ENCODE measurements around the gene MBNL3.
"Not testable (repeated sequence)": the region's sequence is repeated elsewhere in the genome, so short reads cannot be mapped to it uniquely, and the experiment has no call there.

The MBNL3 gene

DNA sequence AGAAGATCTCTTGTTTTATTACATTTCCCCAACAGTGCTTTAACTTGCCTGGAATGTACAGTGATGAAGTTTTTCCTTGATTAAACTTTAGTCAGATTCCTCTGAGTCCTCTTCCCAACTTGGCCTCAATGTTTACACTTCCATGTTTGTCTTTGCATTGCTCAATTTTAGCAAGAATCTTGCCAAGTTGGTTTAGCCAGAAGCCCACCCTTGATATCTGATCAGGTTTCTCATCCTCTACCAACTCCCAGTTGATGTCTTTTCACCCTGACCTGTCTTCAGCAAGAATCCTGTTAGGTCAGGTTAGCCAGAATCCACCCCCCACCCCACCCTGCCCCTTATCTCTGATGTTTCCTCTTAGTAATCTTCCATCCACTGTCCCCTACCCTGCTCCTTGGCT is 120.9 kb downstream of the MBNL3 start:
- no peak for DNase-seq

GRCh38 chrX:132367314-132367713 is 121.5 kb downstream of the MBNL3 start:
- no peak for DNase-seq

GRCh38 chrX:132365490-132365889 is 123.3 kb downstream of the MBNL3 start:
- DNase-seq = no peak

GRCh38 chrX:132364313-132364712 is 124.5 kb downstream of the MBNL3 start:
- no peak for DNase-seq

DNA sequence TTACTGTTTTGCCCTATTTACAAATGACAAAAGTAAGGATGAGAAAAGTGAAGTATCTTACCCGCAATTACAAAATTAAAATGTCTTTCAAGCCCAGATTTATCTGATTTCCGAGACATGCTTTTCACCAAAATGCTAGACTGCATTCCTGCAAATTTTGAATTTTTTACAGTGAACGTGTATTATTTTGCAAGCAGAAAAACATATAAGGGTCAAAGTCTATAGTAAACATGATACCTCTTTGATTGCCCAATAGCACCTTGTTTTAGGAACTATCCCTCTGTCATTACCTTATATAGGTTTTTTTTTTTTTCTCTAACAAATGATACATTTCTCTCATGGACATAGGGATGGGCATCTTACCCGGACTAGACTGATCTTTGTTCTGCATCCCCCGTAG is 135.4 kb downstream of the MBNL3 start:
- no peak for DNase-seq

- no peak for DNase-seq
Observed at GRCh38 chrX:132336172-132336571, 152.7 kb downstream of the MBNL3 start.

- no peak for DNase-seq
Observed at GRCh38 chrX:132333351-132333750, 155.5 kb downstream of the MBNL3 start.

- DNase-seq = no peak
Observed at GRCh38 chrX:132331532-132331931, 157.3 kb downstream of the MBNL3 start.

DNA sequence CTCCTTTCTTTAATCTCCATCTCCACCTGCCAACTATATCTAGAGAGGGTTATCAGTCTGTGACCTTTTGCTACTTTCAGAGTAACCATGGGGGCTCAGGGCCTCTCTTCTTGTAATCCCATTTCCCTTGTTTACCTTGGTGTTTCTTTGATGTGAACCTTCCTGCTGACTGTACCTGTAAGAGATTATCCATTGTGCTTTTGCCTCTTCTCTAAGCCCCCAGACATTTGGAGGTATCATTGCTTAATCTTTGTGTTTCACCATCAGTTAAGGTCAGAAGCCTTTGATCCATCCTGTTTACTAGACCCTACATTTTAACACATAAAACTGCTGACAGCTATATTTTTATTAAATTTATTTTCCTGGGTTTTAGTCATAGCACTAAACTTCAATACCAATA is 157.8 kb downstream of the MBNL3 start:
- DNase-seq = no peak

- DNase-seq = no peak
Observed at GRCh38 chrX:132330156-132330729, 158.6 kb downstream of the MBNL3 start.

DNA sequence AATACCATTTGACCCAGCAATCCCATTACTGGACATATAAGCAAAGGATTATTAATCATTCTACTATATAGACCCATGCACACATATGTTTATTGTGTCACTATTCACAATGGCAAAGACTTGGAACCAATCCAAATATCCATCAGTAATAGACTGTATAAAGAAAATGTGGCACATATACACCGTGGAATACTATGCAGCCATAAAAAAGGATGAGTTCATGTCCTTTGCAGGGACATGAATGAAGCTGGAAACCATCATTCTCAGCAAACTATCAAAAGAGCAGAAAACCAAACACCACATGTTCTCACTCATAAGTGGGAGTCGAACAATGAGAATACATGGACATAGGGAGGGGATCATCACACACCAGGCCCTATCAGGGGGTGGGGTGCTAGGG is 161.9 kb downstream of the MBNL3 start:
- DNase-seq = not testable (repeated sequence)

All from cortex of kidney (tissue), 1 donor.